Measurements from ENCODE around the gene NDUFB11. TPM values are rescaled to one million over a fixed set of nuclear protein-coding genes. Genes with fewer than 3 reads are reported as not detected.

Gene NDUFB11
- total and polyA plus RNA-seq, 12 donors: 149 to 217 (median 172) TPM

- no peak for TF ChIP-seq CTCF (IDR thresholded peaks at IDR 0.05)
- Histone ChIP-seq H3K27me3 (peaks cover 0 to 90% (median 0%) of the 10 kb centered on the region in 7 donors), H3K36me3 (peaks cover 0 to 96% (median 9%) of the 10 kb centered on the region in 9 donors), H3K4me1 (no peaks in the 10 kb centered on the region), H3K27ac (no peak overlapping the region), H3K4me3 (no peak overlapping the region), H3K9me3 (no peaks in the 10 kb centered on the region)
- DNase-seq (no peak), ATAC-seq (no peak)
- intact Hi-C loops (cut with DNase I): no loop called here
- 88 to 94% methylated on average over 5 of the region's 5 CpGs for WGBS, 2 donors
Measured at GRCh38 chrX:47178337-47178736, 33.8 kb upstream of the NDUFB11 start.

- H3K4me3 ChIP-seq: no peak overlapping the region
- H3K27ac ChIP-seq: no peak overlapping the region
- H3K4me1 ChIP-seq: no peaks in the 10 kb centered on the region
- WGBS, 2 donors: 39 to 74% methylated on average over 2 of the region's 2 CpGs
- DNase-seq: no peak
- intact Hi-C loops (cut with DNase I): no loop called here
- H3K36me3 ChIP-seq: peaks cover 0 to 96% (median 13%) of the 10 kb centered on the region in 9 donors
- no peak for ATAC-seq
- no peak for TF ChIP-seq CTCF (IDR thresholded peaks at IDR 0.05)
- H3K27me3 ChIP-seq: peaks cover 0 to 87% (median 0%) of the 10 kb centered on the region in 7 donors
- no peaks in the 10 kb centered on the region for H3K9me3 ChIP-seq
Measured at GRCh38 chrX:47177079-47177478, 32.6 kb upstream of the NDUFB11 start.

GRCh38 chrX:47176101-47176740 is 31.7 kb upstream of the NDUFB11 start:
- Histone ChIP-seq H3K4me3 (no peak overlapping the region), H3K9me3 (no peaks in the 10 kb centered on the region), H3K36me3 (peaks cover 0 to 94% (median 16%) of the 10 kb centered on the region in 9 donors), H3K27ac (no peak overlapping the region), H3K4me1 (no peaks in the 10 kb centered on the region), H3K27me3 (peaks cover 0 to 79% (median 0%) of the 10 kb centered on the region in 7 donors)
- no peak for ATAC-seq
- TF ChIP-seq CTCF (IDR thresholded peaks at IDR 0.05): no peak
- intact Hi-C loops (cut with DNase I): no loop called here
- no peak for DNase-seq
- WGBS, 2 donors: 89 to 93% methylated on average over 20 to 23 of the region's 23 CpGs

GRCh38 chrX:47175588-47175980 is 31.1 kb upstream of the NDUFB11 start:
- H3K36me3 ChIP-seq: peaks cover 0 to 91% (median 18%) of the 10 kb centered on the region in 9 donors
- DNase-seq: no peak

More at GRCh38 chrX:47175588-47175980, 31.1 kb upstream of the NDUFB11 start:
- H3K4me3 ChIP-seq: no peak overlapping the region
- H3K4me1 ChIP-seq: peaks cover 0 to 4% (median 0%) of the 10 kb centered on the region in 9 donors
- peaks cover 0 to 74% (median 0%) of the 10 kb centered on the region in 7 donors for H3K27me3 ChIP-seq
- H3K27ac ChIP-seq: no peak overlapping the region
- no peak for TF ChIP-seq CTCF (IDR thresholded peaks at IDR 0.05)
- intact Hi-C loops (cut with DNase I): no loop called here
- ATAC-seq: no peak
- H3K9me3 ChIP-seq: no peaks in the 10 kb centered on the region
- WGBS, 2 donors: 90 to 94% methylated on average over 12 of the region's 12 CpGs

Data from heart right ventricle (tissue), 16 donors.